SH-SY5Y (cell line): ENCODE results near the gene ADAM12.

Source experiments
- GATA2 ChIP-seq: IDR thresholded peaks from 2 replicates; pipeline ENCODE4 v1.6.1; 2011; ENCODE audit warnings: mild to moderate bottlenecking, low read depth, low read length
- GATA3 ChIP-seq: IDR thresholded peaks from 2 replicates; pipeline ENCODE4 v1.6.1; 2011; ENCODE audit warnings: low read depth, mild to moderate bottlenecking, low read length, moderate library complexity

GRCh38 chr10:126110489-126111180 is 277.6 kb downstream of the ADAM12 start:
- no peak for TF ChIP-seq GATA2
- TF ChIP-seq GATA3 = no peak
